GM12878 (cell line): ENCODE data around the gene SPRR3. TPM values are rescaled to one million over a fixed set of nuclear protein-coding genes. Genes with fewer than 3 reads are reported as not detected.

ENCODE experiments used
- ATAC-seq: fragments of 200-7000 bp; cut with Tn5 transposase; 3 replicates; pipeline ENCODE4 v1.9.1; 2020; ENCODE audit warnings: mild to moderate bottlenecking, moderate library complexity
- BruUV-seq: library from RNA; stranded (reverse); fragments of 400-500 nt; replicated peaks from 2 replicates; lab custom pipeline; 2021; lab: Mats Ljungman, UMichigan
- CTCF ChIA-PET: fragments of 300-600 bp; sonication (Branson Sonifier 250); formaldehyde crosslinking; extraction: SDS; loops from one replicate; lab custom pipeline; 2021; ENCODE audit warnings: inconsistent platforms; lab: Yijun Ruan, JAX
- POLR2A ChIA-PET: fragments of 350-600 bp; formaldehyde crosslinking; extraction: SDS; loops from one replicate; lab custom pipeline; 2021; ENCODE audit warnings: inconsistent platforms; lab: Charles Lee
- RAD21 ChIA-PET: fragments of 300-600 bp; sonication (Branson Sonifier 250); formaldehyde crosslinking; loops from one replicate; lab custom pipeline; 2023; ENCODE audit warnings: antibody characterized with exemption; ENCODE audit not compliant: unreplicated experiment; lab: Charles Lee
- SMC1A ChIA-PET: fragments of 300-600 bp; sonication (Branson Sonifier 250); formaldehyde crosslinking; loops from one replicate; lab custom pipeline; 2023; ENCODE audit not compliant: unreplicated experiment, uncharacterized antibody; lab: Charles Lee
- DNase-seq: peaks from one replicate; pipeline ENCODE4 v3.0.0-alpha.2; 2011; ENCODE audit warnings: low read depth, low spot score
- FAIRE-seq: peaks from 3 replicates; lab custom pipeline; 2011; peaks lifted over from hg19 to GRCh38; lab: Jason Lieb, UNC
- H2AFZ ChIP-seq: 2 replicates; pipeline ENCODE4 v1.6.0; 2011; ENCODE audit warnings: low read depth, low read length, control low read depth; ENCODE audit not compliant: control insufficient read depth
- H3K27ac ChIP-seq: 2 replicates; pipeline ENCODE4 v1.5.1; 2011; ENCODE audit warnings: control low read depth; ENCODE audit not compliant: control insufficient read depth, insufficient read depth
- H3K27me3 ChIP-seq, 2 experiments: replicated peaks in 1 of 2; 2 replicates each; pipeline versions ENCODE4 v1.6.0 to v1.6.1; 2011; ENCODE audit warnings: low read length in 1 of 2; ENCODE audit not compliant: control insufficient read depth in 2 of 2, insufficient read depth in 2 of 2
- H3K36me3 ChIP-seq, 2 experiments: 2 replicates each; pipeline ENCODE4 v1.5.1; 2011; ENCODE audit warnings: low read length in 1 of 2; ENCODE audit not compliant: control insufficient read depth in 2 of 2, insufficient read depth in 2 of 2
- H3K4me1 ChIP-seq: 2 replicates; pipeline ENCODE4 v1.6.1; 2011; ENCODE audit warnings: mild to moderate bottlenecking, low read length, moderate library complexity, mixed read lengths; ENCODE audit not compliant: control insufficient read depth, insufficient read depth
- H3K4me2 ChIP-seq: 2 replicates; pipeline ENCODE4 v1.6.0; 2011; ENCODE audit warnings: control low read depth; ENCODE audit not compliant: control insufficient read depth, insufficient read depth
- H3K4me3 ChIP-seq: fragments of 200-600 bp; sonication (generic); 2 replicates; pipeline ENCODE4 v1.5.1; 2016
- H3K79me2 ChIP-seq: 2 replicates; pipeline ENCODE4 v1.6.0; 2011; ENCODE audit warnings: low read length; ENCODE audit not compliant: control insufficient read depth, insufficient read depth
- H3K9ac ChIP-seq: 2 replicates; pipeline ENCODE4 v1.8.0; 2011; ENCODE audit warnings: low read length, control low read depth, mixed read lengths; ENCODE audit not compliant: control insufficient read depth, insufficient read depth
- H3K9me3 ChIP-seq: replicated peaks from 3 replicates; pipeline ENCODE4 v1.5.1; 2011; ENCODE audit warnings: mild to moderate bottlenecking, low read length; ENCODE audit not compliant: control insufficient read depth, insufficient read depth
- H4K20me1 ChIP-seq: 2 replicates; pipeline ENCODE4 v1.6.0; 2011; ENCODE audit not compliant: control insufficient read depth, insufficient read depth
- ASH2L ChIP-seq: fragments of 300-600, 200-600 bp; sonication (generic); IDR thresholded peaks from 2 replicates; pipeline ENCODE4 v1.6.1; 2017; ENCODE audit warnings: low read depth, mild to moderate bottlenecking, borderline replicate concordance
- CBX5 ChIP-seq: sonication (generic); IDR thresholded peaks from 2 replicates; pipeline ENCODE4 v1.6.1; 2016; ENCODE audit warnings: low read depth, moderate library complexity, mild to moderate bottlenecking, inconsistent platforms
- HDAC6 ChIP-seq: fragments of 200-600 bp; sonication (generic); IDR thresholded peaks from one replicate; pipeline ENCODE4 v1.8.0; 2017; ENCODE audit warnings: antibody characterized with exemption; ENCODE audit not compliant: unreplicated experiment
- IRF3 ChIP-seq: fragments of 450-650 bp; IDR thresholded peaks from 2 replicates; pipeline ENCODE4 v1.6.1; 2014; ENCODE audit warnings: mild to moderate bottlenecking
- MEF2A ChIP-seq: IDR thresholded peaks from 2 replicates; pipeline ENCODE4 v1.6.1; 2011; ENCODE audit warnings: low read depth, mild to moderate bottlenecking, low read length, moderate library complexity; ENCODE audit not compliant: insufficient read depth
- MTA2 ChIP-seq: fragments of 450-650 bp; IDR thresholded peaks from 2 replicates; pipeline ENCODE4 v1.6.1; 2016; ENCODE audit warnings: low read depth, mild to moderate bottlenecking, moderate library complexity
- RB1 ChIP-seq: fragments of 450-650 bp; formaldehyde crosslinking; IDR thresholded peaks from 2 replicates; pipeline ENCODE4 v1.6.1; 2017; ENCODE audit warnings: mild to moderate bottlenecking, borderline replicate concordance
- RCOR1 ChIP-seq: conservative IDR thresholded peaks from 2 replicates; pipeline ENCODE4 v1.6.1; 2012; ENCODE audit warnings: low read depth, low read length, improper control_type of control experiment
- SIN3A ChIP-seq: IDR thresholded peaks from 2 replicates; pipeline ENCODE4 v1.6.1; 2012; ENCODE audit warnings: low read depth, low read length, improper control_type of control experiment
- TCF12 ChIP-seq: IDR thresholded peaks from 2 replicates; pipeline ENCODE4 v1.6.1; 2011; ENCODE audit warnings: low read depth, mild to moderate bottlenecking, low read length
- USF2 ChIP-seq: IDR thresholded peaks from 2 replicates; pipeline ENCODE4 v1.6.1; 2011; ENCODE audit warnings: low read depth, low read length, improper control_type of control experiment, borderline replicate concordance
- ZNF217 ChIP-seq: fragments of 450-650 bp; IDR thresholded peaks from 2 replicates; pipeline ENCODE4 v1.6.1; 2017; ENCODE audit warnings: antibody characterized with exemption, mild to moderate bottlenecking
- ZZZ3 ChIP-seq: IDR thresholded peaks from 2 replicates; pipeline ENCODE4 v1.6.1; 2011; ENCODE audit warnings: low read depth; ENCODE audit not compliant: control insufficient read depth, insufficient read length
- WGBS: methylation state at CpG from one replicate; pipeline ENCODE4 v1.1.6; 2016; ENCODE audit warnings: low lambda C conversion rate; ENCODE audit not compliant: insufficient replicate concordance, insufficient coverage; ENCODE audit errors: missing lambda C conversion rate; 5-methylcytosine and 5-hydroxymethylcytosine counted together
- in situ Hi-C: fragments of 300-500 bp; cut with MboI; formaldehyde crosslinking; loops from 9 replicates; pipeline ENCODE4 v1.14.3; 2018; ENCODE audit warnings: mixed read lengths
- intact Hi-C: fragments of 100-400 bp; cut with micrococcal nuclease; formaldehyde crosslinking; loops from one replicate; pipeline ENCODE4 v1.14.2; 2022; ENCODE audit not compliant: unreplicated experiment
- polyA plus RNA-seq, 11 experiments: library from polyadenylated mRNA; depleted of rRNA in 4 of 11; unstranded in 6 of 11; stranded (reverse) in 5 of 11; fragments of >200 nt; fragmentation: Nextera tagmentation in 4 of 11; fragmentation: Illumina TruSeq in 1 of 11; extraction: Ambion mirVana in 4 of 11; extraction: Trizol in 1 of 11; gene quantifications; 1 replicate in 1 of 11; 2 replicates in 10 of 11; pipeline versions ENCODE4 v1.2.1 to v1.2.3, GENCODE V29; 2011 to 2016; ENCODE audit warnings: inconsistent platforms in 2 of 11, missing spikeins in 2 of 11, low read depth in 1 of 11
- total RNA-seq, 4 experiments: library from RNA; depleted of rRNA in 3 of 4; stranded (reverse); fragments of >200 nt in 3 of 4; fragmentation: Illumina TruSeq in 1 of 4; extraction: Trizol in 1 of 4; gene quantifications; 2 replicates each; pipeline versions ENCODE4 v1.2.1 to v1.2.3, GENCODE V29; 2013 to 2021
- TF ChIP-seq, protein P1 (sequence below): fragments of 450-650 bp; formaldehyde crosslinking; IDR thresholded peaks from 2 replicates; pipeline ENCODE4 v1.4.0; 2020; ENCODE audit warnings: mild to moderate bottlenecking, moderate library complexity
- TF ChIP-seq, protein P2 (sequence below): fragments of 450-650 bp; IDR thresholded peaks from 2 replicates; pipeline ENCODE4 v1.6.1; 2017; ENCODE audit warnings: mild to moderate bottlenecking

The SPRR3 gene
- total and polyA plus RNA-seq, 10 of the 15 experiments (the other 5 are each of a cell fraction or from before 2014, with no cell fraction given), result not detected

- ChIA-PET SMC1A (no interaction called here), CTCF (interaction anchor here (1.5 kb wide), 1 partner anchor 238 kb away, joined by 6 read pairs; no protein-coding TSS in a partner anchor), RAD21 (interaction anchor here (0.9 kb wide), 1 partner anchor 11 kb away, joined by 3 read pairs; no protein-coding TSS in a partner anchor), POLR2A (interaction anchor here (0.6 kb wide), 1 partner anchor 1173 kb away, joined by 6 read pairs; no protein-coding TSS in a partner anchor)
- H3K4me1 ChIP-seq, result no peaks in the 10 kb centered on the region
- H4K20me1 ChIP-seq, result no peaks in the 10 kb centered on the region
- no TSS peak for BruUV-seq
- in situ Hi-C loops (no loop called here), intact Hi-C loops (no loop called here)
- H3K36me3 ChIP-seq, result no peaks in the 10 kb centered on the region
- H3K27ac ChIP-seq, result no peak overlapping the region
- no peaks in the 10 kb centered on the region for H3K9me3 ChIP-seq
- 3% methylated on average over 6 of the region's 6 CpGs for WGBS
- H3K4me2 ChIP-seq, result no peak overlapping the region
- TF ChIP-seq MEF2A (no peak), SIN3A (no peak), RB1 (no peak), CBX5 (no peak), USF2 (no peak), ASH2L (no peak), RCOR1 (no peak), IRF3 (no peak), ZNF217 (no peak), HDAC6 (no peak), TCF12 (no peak), ZZZ3 (no peak), MTA2 (no peak)
- TF ChIP-seq, protein P1, sequence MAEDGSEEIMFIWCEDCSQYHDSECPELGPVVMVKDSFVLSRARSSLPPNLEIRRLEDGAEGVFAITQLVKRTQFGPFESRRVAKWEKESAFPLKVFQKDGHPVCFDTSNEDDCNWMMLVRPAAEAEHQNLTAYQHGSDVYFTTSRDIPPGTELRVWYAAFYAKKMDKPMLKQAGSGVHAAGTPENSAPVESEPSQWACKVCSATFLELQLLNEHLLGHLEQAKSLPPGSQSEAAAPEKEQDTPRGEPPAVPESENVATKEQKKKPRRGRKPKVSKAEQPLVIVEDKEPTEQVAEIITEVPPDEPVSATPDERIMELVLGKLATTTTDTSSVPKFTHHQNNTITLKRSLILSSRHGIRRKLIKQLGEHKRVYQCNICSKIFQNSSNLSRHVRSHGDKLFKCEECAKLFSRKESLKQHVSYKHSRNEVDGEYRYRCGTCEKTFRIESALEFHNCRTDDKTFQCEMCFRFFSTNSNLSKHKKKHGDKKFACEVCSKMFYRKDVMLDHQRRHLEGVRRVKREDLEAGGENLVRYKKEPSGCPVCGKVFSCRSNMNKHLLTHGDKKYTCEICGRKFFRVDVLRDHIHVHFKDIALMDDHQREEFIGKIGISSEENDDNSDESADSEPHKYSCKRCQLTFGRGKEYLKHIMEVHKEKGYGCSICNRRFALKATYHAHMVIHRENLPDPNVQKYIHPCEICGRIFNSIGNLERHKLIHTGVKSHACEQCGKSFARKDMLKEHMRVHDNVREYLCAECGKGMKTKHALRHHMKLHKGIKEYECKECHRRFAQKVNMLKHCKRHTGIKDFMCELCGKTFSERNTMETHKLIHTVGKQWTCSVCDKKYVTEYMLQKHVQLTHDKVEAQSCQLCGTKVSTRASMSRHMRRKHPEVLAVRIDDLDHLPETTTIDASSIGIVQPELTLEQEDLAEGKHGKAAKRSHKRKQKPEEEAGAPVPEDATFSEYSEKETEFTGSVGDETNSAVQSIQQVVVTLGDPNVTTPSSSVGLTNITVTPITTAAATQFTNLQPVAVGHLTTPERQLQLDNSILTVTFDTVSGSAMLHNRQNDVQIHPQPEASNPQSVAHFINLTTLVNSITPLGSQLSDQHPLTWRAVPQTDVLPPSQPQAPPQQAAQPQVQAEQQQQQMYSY (CRISPR knock-in tag), result no peak
- TF ChIP-seq, protein P2, sequence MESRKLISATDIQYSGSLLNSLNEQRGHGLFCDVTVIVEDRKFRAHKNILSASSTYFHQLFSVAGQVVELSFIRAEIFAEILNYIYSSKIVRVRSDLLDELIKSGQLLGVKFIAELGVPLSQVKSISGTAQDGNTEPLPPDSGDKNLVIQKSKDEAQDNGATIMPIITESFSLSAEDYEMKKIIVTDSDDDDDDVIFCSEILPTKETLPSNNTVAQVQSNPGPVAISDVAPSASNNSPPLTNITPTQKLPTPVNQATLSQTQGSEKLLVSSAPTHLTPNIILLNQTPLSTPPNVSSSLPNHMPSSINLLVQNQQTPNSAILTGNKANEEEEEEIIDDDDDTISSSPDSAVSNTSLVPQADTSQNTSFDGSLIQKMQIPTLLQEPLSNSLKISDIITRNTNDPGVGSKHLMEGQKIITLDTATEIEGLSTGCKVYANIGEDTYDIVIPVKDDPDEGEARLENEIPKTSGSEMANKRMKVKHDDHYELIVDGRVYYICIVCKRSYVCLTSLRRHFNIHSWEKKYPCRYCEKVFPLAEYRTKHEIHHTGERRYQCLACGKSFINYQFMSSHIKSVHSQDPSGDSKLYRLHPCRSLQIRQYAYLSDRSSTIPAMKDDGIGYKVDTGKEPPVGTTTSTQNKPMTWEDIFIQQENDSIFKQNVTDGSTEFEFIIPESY, result no peak
- FAIRE-seq (no peak), ATAC-seq (no peak), DNase-seq (no peak)
- H2AFZ ChIP-seq, result no peak overlapping the region
- H3K27me3 ChIP-seq, result peaks cover 0 to 2% of the 10 kb centered on the region in 2 experiments; a peak in 2 of 4 replicates
- no peak overlapping the region for H3K4me3 ChIP-seq
- no peaks in the 10 kb centered on the region for H3K79me2 ChIP-seq
- H3K9ac ChIP-seq, result no peak overlapping the region
These were observed 47.1 kb upstream of the SPRR3 start for GRCh38 chr1:152954436-152954835.
